Measurements from ENCODE around the gene GRK2. TPM values are rescaled to one million over a fixed set of nuclear protein-coding genes. Genes with fewer than 3 reads are reported as not detected.
A peak's percentile ranks its signal among the peaks of the same experiment; 100 is the strongest.
"Not testable (repeated sequence)": the region's sequence is repeated elsewhere in the genome, so short reads cannot be mapped to it uniquely, and the experiment has no call there.

Gene GRK2
- 30.8 TPM for polyA plus RNA-seq (2013, experiment 1 of 2)
- 34.2 TPM for polyA plus RNA-seq (2013, experiment 2 of 2)

DNA sequence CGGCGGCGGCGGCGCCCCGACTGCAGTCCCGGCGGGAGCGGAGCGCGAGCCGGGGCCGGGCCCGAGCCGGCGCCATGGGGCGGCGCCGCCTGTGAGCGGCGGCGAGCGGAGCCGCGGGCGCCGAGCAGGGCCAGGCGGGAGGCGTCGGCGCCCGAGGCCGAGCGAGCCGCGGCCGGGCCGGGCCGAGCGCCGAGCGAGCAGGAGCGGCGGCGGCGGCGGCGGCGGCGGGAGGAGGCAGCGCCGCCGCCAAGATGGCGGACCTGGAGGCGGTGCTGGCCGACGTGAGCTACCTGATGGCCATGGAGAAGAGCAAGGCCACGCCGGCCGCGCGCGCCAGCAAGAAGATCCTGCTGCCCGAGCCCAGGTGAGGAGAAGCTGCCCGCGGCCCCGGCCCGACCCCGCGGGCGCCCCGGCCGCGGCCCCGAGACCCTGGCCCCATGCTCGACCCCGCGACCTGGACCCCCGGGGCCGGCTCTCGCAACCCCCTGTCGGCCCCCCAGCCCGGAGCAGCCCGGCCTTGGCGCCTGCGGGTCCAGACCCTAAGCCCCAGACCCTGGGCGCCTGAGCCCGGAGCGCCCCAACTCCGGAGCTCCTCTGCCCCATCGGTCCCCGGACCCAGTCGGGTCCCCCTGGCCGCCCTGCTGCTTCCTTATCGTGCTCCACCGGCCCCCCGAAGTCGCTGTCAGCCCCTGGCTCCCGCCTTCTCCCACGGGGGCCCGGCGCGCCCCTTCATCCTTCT, at the start of gene GRK2:
Gene GRK2, plus strand, starts transcription at position 25 of the 739 bp plus-strand sequence. Its CDS starts 227 bp downstream, at position 252.
- peaks cover 17% of the 10 kb centered on the region for H3K36me3 ChIP-seq (ENCODE audit: insufficient read depth, low read length)
- peaks cover 37% of the 10 kb centered on the region for H3K4me1 ChIP-seq (ENCODE audit: insufficient read depth, low read length)
- peak within 1 kb of the TSS; percentile 76 for H3K4me3 ChIP-seq (ENCODE audit: low read length)
- H3K9me3 ChIP-seq (ENCODE audit: insufficient read depth, low read depth, low read length), result no peaks in the 10 kb centered on the region
- H3K27ac ChIP-seq (ENCODE audit: low read depth, low read length), result no peak within 1 kb of the TSS
- WGBS, result under 1% methylated on average over 103 of the region's 103 CpGs
- peak within 1 kb of the TSS; percentile 74 for H3K9ac ChIP-seq (ENCODE audit: low read depth, low read length)
- peaks cover 21% of the 10 kb centered on the region for H3K27me3 ChIP-seq (ENCODE audit: insufficient read depth, low read length)

DNA sequence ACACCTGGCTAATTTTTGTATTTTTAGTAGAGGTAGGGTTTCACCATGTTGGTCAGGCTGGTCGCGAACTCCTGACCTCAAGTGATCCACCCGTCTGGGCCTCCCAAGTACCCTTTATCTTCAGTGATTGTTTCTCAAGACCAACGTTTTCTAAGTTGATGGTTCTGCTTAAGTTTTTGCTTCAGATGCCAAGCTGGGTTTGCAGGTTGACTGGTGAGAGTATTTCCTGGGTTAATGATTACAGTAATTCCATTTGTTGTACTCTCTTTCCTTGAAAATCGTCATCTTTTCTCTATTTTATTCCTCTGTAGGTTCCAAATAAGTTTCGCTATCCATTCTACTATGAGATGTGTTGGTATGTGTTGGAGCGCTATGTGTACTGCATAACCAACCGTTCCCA, 38.5 kb upstream of the GRK2 start:
- Histone ChIP-seq H3K36me3 (ENCODE audit: insufficient read depth, low read length) (peaks cover 79% of the 10 kb centered on the region), H3K4me3 (ENCODE audit: low read length) (no peak overlapping the region), H3K27me3 (ENCODE audit: insufficient read depth, low read length) (no peaks in the 10 kb centered on the region), H3K27ac (ENCODE audit: low read depth, low read length) (no peak overlapping the region), H3K9me3 (ENCODE audit: insufficient read depth, low read depth, low read length) (no peaks in the 10 kb centered on the region), H3K9ac (ENCODE audit: low read depth, low read length) (no peak overlapping the region), H3K4me1 (ENCODE audit: insufficient read depth, low read length) (no peaks in the 10 kb centered on the region)
- 91% methylated on average over 6 of the region's 8 CpGs for WGBS

DNA sequence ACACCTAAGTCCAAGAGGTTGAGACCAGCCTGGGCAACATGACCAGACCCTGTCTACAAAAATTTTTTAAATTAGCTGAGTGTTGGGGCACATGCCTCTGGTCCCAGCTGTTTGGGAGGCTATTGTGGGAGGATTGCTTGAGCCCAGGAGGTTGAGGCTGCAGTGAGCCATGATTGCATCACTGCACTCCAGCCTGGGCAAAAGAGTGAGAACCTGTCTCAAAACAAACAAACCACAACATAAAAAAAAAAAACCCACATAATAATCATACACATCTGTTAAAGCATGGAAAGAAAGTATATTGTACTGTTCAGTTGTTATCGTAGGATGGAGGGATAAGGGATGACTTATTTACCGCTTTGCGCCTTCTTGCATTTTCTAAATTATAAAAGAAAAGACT, 35.9 kb upstream of the GRK2 start:
- Histone ChIP-seq H3K27me3 (ENCODE audit: insufficient read depth, low read length) (no peaks in the 10 kb centered on the region), H3K9me3 (ENCODE audit: insufficient read depth, low read depth, low read length) (no peaks in the 10 kb centered on the region), H3K9ac (ENCODE audit: low read depth, low read length) (no peak overlapping the region), H3K4me3 (ENCODE audit: low read length) (no peak overlapping the region), H3K4me1 (ENCODE audit: insufficient read depth, low read length) (no peaks in the 10 kb centered on the region), H3K36me3 (ENCODE audit: insufficient read depth, low read length) (peaks cover 71% of the 10 kb centered on the region), H3K27ac (ENCODE audit: low read depth, low read length) (no peak overlapping the region)
- WGBS, result no CpG with 5 or more reads among the region's 3 CpGs

DNA sequence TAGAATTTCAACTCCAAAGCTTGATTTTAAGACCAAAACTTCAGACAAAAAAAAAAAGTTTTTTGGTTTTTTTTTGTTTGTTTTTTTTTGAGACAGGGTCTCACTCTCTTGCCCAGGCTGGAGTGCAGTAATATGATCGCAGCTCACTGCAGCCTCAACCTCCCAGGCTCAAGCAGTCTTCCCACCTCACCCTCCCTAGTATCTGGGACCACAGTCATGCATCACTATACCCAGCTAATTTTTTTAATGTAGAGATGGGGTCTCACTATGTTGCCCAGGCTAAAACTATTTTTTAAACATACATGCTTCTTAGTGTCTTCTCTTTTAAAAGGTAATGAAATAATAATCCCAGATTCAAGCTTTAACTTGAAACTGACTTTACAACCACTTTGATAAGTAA, 35.4 kb upstream of the GRK2 start:
- no CpG with 5 or more reads among the region's 1 CpG for WGBS
- H3K9ac ChIP-seq (ENCODE audit: low read depth, low read length), result no peak overlapping the region
- H3K27me3 ChIP-seq (ENCODE audit: insufficient read depth, low read length), result no peaks in the 10 kb centered on the region
- no peaks in the 10 kb centered on the region for H3K9me3 ChIP-seq (ENCODE audit: insufficient read depth, low read depth, low read length)
- no peak overlapping the region for H3K27ac ChIP-seq (ENCODE audit: low read depth, low read length)
- no peak overlapping the region for H3K4me3 ChIP-seq (ENCODE audit: low read length)
- peaks cover 69% of the 10 kb centered on the region for H3K36me3 ChIP-seq (ENCODE audit: insufficient read depth, low read length)
- no peaks in the 10 kb centered on the region for H3K4me1 ChIP-seq (ENCODE audit: insufficient read depth, low read length)

DNA sequence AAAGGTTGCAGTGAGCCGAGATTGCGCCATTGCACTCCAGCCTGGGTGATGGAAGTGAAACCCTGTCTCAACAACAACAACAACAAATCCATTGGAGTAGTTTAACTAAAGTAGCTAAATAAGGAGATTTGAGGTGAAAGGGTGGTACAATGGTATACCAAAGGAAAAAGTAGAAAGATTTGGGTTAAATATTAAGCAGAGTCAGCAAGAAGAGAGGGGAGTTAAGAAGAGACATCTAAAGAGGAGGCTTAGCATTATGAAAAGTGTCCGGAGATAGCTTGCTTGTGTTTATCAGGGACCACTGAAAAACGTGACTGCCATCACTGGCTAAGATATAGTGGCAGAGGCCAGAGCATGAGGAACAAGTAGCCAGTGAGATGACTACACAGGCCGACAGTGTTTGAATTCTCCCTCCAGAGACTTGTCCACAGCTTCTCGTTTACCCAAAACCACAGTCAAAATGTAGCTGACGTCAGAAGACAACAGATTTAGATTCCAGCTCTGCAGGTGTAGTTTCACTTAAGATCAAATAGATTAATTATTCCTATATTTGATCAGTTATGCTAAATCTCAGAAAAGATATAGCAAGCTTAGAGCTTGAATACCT, 32.6 kb upstream of the GRK2 start:
- 93% methylated on average over 5 of the region's 7 CpGs for WGBS
- H3K27ac ChIP-seq (ENCODE audit: low read depth, low read length), result no peak overlapping the region
- H3K27me3 ChIP-seq (ENCODE audit: insufficient read depth, low read length), result no peaks in the 10 kb centered on the region
- peaks cover 55% of the 10 kb centered on the region for H3K36me3 ChIP-seq (ENCODE audit: insufficient read depth, low read length)
- H3K9ac ChIP-seq (ENCODE audit: low read depth, low read length), result no peak overlapping the region
- peaks cover 8% of the 10 kb centered on the region; the same call in 1 of the 2 replicates for H3K4me1 ChIP-seq (ENCODE audit: insufficient read depth, low read length)
- no peak overlapping the region for H3K4me3 ChIP-seq (ENCODE audit: low read length)
- no peaks in the 10 kb centered on the region for H3K9me3 ChIP-seq (ENCODE audit: insufficient read depth, low read depth, low read length)

DNA sequence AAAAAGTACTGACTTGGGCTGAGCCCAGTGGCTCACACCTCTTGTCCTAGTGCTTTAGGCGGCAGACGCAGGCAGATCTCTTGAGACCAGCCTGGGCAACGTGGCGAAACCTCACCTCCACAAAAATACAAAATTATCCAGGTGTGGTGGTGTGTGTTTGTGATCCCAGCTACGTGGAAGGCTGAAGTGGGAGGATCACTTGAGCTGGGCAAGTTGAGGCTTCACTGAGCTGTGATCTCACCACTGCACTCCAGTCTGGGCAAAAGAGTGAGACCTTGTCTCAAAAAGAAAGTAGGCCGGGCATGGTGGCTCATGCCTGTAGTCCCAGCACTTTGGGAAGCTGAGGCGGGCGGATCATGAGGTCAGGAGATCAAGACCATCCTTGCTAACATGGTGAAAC, 31.7 kb upstream of the GRK2 start:
- not testable (repeated sequence) for H3K9me3 ChIP-seq (ENCODE audit: insufficient read depth, low read depth, low read length); H3K9ac ChIP-seq (ENCODE audit: low read depth, low read length); H3K27me3 ChIP-seq (ENCODE audit: insufficient read depth, low read length); H3K27ac ChIP-seq (ENCODE audit: low read depth, low read length); H3K4me3 ChIP-seq (ENCODE audit: low read length)
- Histone ChIP-seq H3K36me3 (ENCODE audit: insufficient read depth, low read length) (peaks cover 47% of the 10 kb centered on the region), H3K4me1 (ENCODE audit: insufficient read depth, low read length) (peaks cover 16% of the 10 kb centered on the region; the same call in 1 of the 2 replicates)
- 98% methylated on average over 6 of the region's 8 CpGs for WGBS

DNA sequence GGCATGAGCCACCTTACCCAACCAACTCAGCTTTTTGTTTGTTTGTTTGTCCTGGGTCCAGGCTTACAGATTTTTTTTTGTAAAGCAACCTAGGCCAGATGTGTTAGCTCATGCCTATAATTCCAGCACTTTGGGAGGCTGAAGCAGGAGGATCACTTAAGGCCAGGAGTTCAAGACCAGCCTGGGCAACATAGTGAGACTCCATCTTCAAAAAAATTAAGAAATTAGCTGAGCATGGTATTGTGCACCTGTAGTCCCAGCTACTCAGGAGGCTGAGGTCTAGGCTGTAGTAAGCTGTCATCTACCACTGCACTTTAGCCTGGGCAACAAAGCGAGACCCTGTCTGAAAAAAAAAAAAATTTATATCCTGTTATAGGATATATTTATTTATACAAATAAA, 28.7 kb upstream of the GRK2 start:
- H3K27me3 ChIP-seq (ENCODE audit: insufficient read depth, low read length), result no peaks in the 10 kb centered on the region
- no peak overlapping the region for H3K27ac ChIP-seq (ENCODE audit: low read depth, low read length)
- no peak overlapping the region for H3K4me3 ChIP-seq (ENCODE audit: low read length)
- peaks cover 27% of the 10 kb centered on the region for H3K36me3 ChIP-seq (ENCODE audit: insufficient read depth, low read length)
- no peaks in the 10 kb centered on the region for H3K9me3 ChIP-seq (ENCODE audit: insufficient read depth, low read depth, low read length)
- no peak overlapping the region for H3K9ac ChIP-seq (ENCODE audit: low read depth, low read length)
- H3K4me1 ChIP-seq (ENCODE audit: insufficient read depth, low read length), result peaks cover 22% of the 10 kb centered on the region
- no CpG with 5 or more reads among the region's 1 CpG for WGBS

DNA sequence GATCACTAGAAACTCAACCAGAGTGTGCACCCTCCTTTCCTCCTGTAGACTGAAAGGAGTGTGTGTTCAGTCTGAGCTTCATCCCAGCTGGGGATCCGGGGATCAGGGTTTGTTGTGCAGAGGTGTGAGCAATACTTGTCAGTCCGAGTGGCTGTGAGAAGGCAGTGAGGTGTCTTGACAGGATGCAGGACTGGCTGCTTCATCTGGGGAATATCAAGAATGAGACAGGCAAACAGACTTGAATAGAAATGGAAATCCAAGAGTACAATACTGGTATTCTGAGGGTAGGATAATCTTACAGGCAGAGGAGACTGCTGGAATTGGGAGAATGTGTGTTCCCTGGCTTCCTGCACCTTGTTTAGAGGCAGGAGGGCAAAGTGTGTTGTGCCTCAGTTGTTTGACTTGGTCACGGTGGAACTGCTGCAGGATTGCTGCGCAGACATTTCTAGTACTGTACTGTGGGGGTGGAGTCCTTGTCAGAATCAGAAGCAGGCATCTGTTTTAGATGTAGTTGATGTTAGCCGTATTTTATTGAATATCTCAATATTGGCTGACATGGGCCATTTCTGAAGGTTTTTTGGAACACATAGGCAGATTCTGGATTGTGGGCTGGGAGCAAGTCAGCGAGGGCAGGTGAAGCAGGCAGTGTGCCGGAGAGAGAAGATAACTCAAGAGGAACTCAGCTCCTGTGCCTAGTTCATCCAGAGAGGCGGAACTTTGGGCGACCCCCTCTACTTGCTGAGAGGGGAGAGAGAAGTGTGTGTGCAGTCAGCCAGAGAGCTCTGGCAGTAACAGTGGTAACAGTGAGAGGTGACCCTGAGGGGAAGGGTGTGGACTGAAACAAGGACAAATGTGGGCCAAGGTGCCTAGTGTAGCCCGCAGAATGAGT, 27.1 kb upstream of the GRK2 start:
- Histone ChIP-seq H3K27me3 (ENCODE audit: insufficient read depth, low read length) (no peaks in the 10 kb centered on the region), H3K36me3 (ENCODE audit: insufficient read depth, low read length) (peaks cover 32% of the 10 kb centered on the region), H3K9ac (ENCODE audit: low read depth, low read length) (peak overlapping the region; percentile 37; the same call in 1 of the 2 replicates), H3K4me1 (ENCODE audit: insufficient read depth, low read length) (peaks cover 22% of the 10 kb centered on the region), H3K4me3 (ENCODE audit: low read length) (peak overlapping the region; percentile 93), H3K27ac (ENCODE audit: low read depth, low read length) (peak overlapping the region; percentile 84), H3K9me3 (ENCODE audit: insufficient read depth, low read depth, low read length) (no peaks in the 10 kb centered on the region)
- WGBS, result 44% methylated on average over 10 of the region's 10 CpGs

DNA sequence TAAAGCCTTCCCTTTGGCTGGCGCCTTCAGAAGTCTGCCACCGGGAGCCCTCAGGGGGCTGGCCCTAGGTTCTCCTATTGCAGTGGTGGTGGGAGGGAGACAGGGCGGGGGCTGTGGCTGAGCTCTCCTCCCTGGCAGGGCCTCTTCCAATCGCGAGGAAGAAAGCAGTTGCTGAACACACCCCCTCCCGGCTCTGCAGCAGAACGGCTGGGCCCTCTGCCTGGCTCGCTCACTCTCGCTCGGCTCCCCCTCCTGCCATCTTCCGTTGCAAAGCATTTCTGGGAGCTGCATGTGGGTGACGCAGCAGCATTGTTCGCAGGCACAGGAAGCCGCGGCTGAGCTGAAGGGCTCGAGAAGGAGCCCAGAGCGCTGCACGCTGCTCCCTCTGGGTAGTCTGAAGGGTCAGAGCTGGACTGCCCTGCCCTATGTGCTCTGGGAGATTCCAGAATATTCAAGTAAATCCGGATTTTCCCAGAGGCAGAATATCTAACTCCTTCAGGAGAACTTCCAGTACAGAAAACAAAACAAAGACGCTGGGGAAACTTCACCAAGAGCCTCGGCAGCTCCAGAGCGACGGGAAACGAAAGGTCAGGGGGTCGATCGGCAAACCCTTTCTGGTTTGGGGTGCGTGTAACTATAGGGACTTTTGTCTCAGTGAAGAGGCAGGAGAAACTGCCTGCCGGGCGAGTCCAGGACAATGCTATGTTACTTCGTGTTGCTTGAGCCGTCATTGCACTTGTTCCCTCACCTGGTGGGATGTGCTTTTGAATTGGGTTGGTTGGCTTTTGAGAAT, 26.3 kb upstream of the GRK2 start:
- Histone ChIP-seq H3K4me1 (ENCODE audit: insufficient read depth, low read length) (peaks cover 22% of the 10 kb centered on the region), H3K27me3 (ENCODE audit: insufficient read depth, low read length) (no peaks in the 10 kb centered on the region), H3K9ac (ENCODE audit: low read depth, low read length) (peak overlapping the region; percentile 95), H3K9me3 (ENCODE audit: insufficient read depth, low read depth, low read length) (no peaks in the 10 kb centered on the region), H3K27ac (ENCODE audit: low read depth, low read length) (peak overlapping the region; percentile 94), H3K36me3 (ENCODE audit: insufficient read depth, low read length) (peaks cover 35% of the 10 kb centered on the region), H3K4me3 (ENCODE audit: low read length) (peak overlapping the region; percentile 93)
- under 1% methylated on average over 31 of the region's 31 CpGs for WGBS

DNA sequence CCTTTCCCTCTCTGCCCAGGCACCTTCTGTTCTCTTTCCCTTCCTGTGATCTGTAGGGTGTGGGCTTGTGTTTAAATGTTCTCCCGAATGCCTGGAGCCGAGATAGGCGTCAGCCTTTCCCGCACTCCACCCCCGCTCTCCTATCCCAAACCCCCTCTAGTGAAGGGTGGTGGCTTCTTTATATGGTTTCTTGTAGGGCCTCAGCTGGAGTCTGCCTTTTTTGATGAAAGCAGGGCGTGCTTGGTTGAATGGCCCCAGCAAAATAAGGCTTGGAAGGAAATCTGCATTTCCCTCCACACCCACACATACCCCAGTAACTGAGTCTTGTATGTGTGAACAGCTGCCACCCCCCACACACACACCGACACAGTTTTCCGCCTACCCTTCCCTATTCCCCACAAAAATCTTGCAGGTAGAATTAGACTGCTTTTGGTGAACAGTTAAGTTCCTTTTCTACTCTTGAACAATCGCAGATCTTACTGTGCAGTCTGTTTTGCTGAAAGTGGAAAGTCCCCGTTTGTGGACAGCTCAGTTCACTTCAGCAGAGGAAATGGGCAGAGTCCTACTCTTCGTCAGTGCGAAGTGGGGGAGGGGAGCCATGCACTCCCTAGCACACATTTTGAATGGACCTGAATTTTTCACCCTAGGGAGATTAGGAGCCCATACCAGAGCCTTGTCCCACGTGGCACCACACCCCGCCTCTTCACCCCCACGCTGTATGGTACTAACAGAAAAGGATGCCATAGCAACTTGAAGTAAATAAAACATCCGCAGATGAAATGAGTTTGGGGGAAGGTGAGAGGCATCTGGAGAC, 25.5 kb upstream of the GRK2 start:
- H3K36me3 ChIP-seq (ENCODE audit: insufficient read depth, low read length), result peaks cover 43% of the 10 kb centered on the region
- WGBS, result 2% methylated on average over 9 of the region's 16 CpGs
- H3K27ac ChIP-seq (ENCODE audit: low read depth, low read length), result peak overlapping the region; percentile 94
- H3K9me3 ChIP-seq (ENCODE audit: insufficient read depth, low read depth, low read length), result no peaks in the 10 kb centered on the region
- peaks cover 22% of the 10 kb centered on the region for H3K4me1 ChIP-seq (ENCODE audit: insufficient read depth, low read length)
- H3K9ac ChIP-seq (ENCODE audit: low read depth, low read length), result peak overlapping the region; percentile 95
- H3K27me3 ChIP-seq (ENCODE audit: insufficient read depth, low read length), result no peaks in the 10 kb centered on the region
- peak overlapping the region; percentile 93 for H3K4me3 ChIP-seq (ENCODE audit: low read length)

Measured in HUES64 (cell line).